Myocyte (in vitro differentiated cells): Measurements from ENCODE around the gene GPC1. TPM values are rescaled to one million over a fixed set of nuclear protein-coding genes. Genes with fewer than 3 reads are reported as not detected.
A peak's percentile ranks its signal among the peaks of the same experiment; 100 is the strongest.

ENCODE experiments used
- DNase-seq: peaks from one replicate; pipeline ENCODE4 v3.0.0-alpha.2; 2012; ENCODE audit warnings: low read depth
- total RNA-seq: library from RNA; depleted of rRNA; stranded (reverse); fragments of >200 nt; gene quantifications from 2 replicates; pipeline ENCODE4 v1.2.3, GENCODE V29; 2014

Gene GPC1
- total RNA-seq, 1 donor from 2014 or later, result 757 TPM

- no peak for DNase-seq
Observed at GRCh38 chr2:240440704-240441320, 5.3 kb downstream of the GPC1 start.

DNA sequence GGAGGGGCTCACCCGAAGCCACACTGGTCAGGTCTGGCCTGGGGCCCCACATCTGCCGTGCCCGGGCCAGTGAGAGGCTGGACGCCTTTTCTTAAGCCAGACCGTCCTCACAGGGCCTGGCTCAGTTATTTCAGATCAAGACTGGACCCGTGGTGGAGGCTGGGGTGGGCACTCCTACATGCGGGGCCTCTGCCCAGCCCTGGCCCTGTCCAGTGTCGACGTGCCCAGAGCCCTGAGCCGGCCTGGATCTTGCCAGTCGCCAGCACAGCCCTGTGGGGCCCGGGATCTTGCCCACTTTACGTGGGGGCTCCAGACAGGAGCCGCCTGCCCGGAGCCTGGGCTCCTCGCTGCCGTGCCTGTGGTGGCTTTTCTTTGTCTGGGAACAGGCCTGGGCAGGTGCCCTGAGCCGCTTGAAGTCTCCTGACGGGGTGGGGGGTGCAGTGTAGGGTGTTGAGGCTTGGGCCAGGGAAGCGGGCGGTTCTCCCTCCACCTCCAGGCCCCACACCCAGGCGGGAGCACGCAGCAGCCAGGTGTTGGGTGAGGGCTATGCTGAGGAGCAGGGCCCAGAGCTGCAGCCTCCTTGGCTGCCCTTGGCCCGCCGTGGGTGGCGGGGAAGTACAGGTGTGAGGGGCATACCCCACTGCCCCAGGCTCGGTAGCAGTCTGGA is 6.0 kb downstream of the GPC1 start:
- DNase-seq, result peak; percentile 49

DNA sequence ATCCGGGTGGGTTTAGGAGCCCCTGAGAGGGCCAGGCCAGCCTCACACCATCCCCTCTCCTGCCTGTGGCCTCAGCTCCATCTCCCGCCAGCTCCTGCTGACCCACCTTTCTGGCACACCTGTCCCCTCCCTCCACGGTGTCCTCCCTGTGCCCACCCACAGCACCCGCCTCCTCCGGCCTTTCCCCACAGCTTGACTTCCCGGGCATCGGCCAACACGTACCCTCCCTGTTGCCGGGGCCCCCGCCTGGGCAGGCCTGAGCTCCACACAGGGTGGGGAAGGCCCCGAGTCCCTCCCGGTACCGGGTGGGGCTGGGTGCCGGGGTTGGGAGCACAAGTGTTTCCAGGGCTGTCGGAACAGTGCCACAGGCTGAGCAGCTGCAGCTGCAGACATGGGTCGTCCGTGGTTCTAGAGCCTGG is 6.5 kb downstream of the GPC1 start:
- peak; percentile 79 for DNase-seq

DNA sequence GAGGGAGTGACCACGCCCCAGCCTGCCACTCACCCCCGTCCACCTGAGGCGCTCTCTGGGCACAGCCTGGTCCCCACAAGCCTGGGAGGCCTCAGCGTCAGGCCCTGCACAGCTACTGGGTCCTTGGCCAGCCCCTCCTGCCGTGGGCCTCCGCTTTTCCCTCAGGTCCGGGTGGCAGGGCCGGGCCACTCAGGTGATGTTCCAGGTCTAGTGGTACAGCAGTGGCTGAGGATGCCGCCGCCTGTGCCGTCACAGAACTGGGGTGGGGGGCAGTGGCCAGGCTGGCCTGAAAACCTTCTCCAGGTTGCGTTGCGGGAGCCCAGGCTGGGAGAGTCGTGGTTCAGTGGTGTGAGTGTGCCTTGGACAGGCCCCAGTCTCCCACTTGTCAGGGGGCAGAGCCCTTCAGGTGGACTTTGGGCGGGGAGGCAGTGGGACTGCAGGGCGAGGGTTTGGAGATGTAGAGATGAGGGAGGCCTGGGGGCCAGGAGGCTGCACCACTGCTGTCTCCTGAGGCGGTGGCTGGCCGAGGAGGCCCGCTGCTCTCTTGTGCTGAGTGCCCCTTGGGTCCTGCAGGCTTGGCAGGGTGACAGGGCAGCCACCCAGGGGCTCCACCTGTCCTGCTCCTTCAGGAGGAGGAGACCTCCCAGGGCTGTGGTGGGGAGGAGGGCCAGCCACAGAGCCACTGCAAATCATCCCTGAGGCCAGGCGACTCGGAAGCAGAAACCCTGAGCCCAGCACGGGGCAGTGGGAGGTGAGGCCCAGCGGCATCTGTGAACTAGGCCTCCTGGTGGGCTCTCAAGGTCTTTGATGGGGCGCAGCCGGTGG is 7.6 kb downstream of the GPC1 start:
- DNase-seq, result peak; percentile 66

DNA sequence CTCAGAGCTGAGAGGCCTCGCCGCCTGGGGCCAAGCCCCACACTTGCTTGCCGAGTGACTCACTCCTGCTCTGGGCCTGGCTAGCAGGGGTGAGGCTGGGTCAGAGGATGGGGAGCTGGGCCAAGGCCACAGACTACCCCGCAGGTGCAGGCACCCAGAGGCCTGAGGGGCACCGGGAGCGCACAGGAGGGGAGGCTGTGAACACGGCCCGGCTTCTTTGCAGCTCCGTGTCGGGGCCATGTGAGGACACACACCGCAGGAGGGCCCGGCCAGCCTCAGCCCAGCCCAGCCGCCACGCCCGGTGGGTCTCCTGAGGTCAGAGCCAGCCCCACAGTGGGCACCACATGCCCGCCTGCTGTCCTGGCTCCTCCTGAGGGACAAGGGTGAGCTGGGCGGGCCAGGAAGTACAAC is 8.4 kb downstream of the GPC1 start:
- DNase-seq, result peak; percentile 69

- DNase-seq, result no peak
Observed at GRCh38 chr2:240444464-240444863, 9.0 kb downstream of the GPC1 start.

DNA sequence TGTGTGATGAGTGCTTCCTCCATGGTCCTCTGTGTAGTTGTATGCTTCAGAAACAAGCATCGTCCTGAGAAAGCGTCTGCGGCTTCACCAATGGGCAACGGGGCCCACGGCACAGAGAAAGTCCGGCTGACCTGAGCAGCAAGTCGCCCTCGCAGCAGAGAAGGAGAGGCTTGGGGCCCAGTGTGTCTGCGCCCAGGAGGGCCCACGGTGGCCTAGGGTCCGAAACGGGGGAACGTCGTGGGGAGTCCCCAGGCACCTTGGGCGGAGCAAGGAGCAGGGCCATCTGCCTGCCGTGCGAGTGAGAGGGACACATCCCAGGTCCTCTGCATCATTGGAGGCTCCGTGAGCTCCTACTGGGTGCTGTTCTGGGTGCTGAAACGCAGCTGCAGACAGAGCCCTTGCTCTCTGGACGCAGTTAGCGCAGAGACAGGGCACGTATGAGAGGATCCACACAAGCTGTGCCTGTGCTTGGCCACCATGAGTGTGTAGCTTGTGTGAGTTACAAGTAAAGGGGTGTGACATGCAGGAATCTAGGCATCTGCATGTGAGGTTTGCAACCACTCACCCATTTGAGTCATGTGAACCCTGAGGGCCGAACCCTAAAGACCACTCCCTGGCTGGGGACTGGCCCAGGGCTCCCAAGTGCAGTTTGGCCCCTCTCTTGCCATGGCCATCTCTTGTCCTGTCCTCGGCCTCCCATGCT is 10.6 kb downstream of the GPC1 start:
- DNase-seq, result no peak

DNA sequence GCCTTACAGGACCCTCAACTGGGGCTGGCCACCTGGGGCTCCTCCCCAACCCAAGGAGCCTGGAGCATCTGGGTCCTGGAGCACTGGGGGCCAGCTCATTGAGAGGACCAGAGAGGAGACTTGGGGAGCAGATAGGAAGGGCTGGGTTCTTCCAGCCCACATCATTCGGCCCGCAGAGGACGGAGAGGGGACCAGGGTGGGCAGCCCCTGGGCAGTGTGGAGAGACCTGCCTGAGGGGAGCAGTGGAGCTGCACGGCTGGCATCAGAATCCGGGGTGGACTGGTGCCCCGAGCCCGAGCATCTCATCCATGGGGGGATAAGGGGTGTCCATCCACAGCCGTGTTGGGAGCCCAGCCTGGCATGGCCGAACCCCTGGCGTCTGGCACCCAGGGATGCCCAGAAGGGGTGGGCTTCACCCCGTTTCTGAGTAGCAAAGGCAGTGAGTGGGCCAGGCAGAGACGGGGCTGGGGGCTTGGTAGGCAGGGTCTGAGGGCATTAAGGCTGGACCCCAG is 11.3 kb downstream of the GPC1 start:
- no peak for DNase-seq

GRCh38 chr2:240447331-240447730 is 11.9 kb downstream of the GPC1 start:
- DNase-seq, result no peak

- DNase-seq, result no peak
Observed at GRCh38 chr2:240447934-240448333, 12.5 kb downstream of the GPC1 start.

DNA sequence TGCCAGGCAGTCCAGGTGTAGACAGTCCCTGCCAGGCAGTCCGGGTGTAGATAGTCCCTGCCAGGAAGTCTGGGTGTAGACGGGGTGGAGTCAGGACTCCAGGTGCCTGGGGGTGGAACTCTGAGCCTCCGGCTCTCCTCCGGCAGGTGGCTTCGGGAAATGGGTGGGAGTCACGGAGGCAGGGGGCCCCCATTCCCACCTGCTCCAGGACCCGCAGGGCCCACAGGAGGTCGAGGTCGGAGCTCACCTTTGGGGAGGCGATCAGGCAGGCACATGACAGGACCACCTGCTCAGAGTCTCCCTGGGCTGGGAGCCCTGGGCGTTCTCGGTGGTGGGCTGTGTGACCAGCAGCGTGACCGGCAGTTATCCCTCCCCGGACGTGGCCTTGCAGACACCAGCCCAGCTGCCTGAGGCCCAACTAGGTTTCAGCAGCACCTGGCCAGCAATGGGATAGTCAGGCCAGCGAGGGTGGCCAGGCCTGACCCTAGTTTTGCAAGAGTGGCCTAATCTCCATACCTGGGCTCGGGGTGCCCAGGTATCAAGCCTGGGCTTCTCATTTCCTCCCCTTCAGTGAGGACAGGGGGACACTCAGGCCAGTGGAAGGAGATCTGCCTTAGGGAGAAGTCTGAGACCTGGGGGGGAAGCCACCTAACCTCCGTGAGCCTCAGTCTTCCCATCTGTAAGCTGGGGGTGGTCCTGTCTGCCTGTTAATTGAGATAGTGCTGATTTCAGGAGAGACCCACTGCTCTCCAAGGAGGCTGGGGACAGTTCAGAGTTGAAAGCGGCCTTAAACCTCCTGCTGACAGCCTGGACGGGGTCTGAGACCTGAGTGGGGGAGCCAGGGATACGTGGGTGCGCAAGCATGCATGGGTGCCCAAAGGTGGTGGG is 13.2 kb downstream of the GPC1 start:
- no peak for DNase-seq

GRCh38 chr2:240449764-240450531 is 14.5 kb downstream of the GPC1 start:
- DNase-seq, result no peak

DNA sequence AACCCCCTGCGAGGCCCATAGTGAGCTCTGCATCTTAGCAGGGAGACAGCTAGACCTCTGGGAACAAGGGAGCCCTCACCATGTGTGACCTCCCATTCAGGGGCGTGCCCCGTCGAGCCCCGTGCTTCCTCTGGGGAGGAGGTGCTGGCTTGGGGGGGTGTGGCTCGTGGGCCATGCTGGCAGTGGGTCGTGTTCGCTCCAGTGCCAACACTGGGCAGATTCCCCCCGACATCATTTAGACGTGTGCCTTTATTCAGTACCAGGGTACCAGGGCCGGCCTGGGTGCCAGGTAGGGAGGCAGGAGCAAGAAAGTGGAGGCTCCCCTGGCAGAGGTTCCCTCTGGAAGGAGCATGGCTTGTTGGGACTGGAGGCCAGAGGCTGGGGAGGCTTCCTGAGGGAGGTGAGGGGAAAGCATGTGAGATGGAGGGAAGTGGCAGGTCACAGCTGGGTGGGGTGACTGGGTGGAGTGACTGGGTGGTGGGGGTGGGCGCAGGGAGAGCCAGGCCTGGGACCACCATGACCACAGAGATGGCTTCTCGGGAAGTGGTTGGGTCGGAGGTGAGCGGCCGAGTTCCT is 15.2 kb downstream of the GPC1 start:
- DNase-seq, result no peak

DNA sequence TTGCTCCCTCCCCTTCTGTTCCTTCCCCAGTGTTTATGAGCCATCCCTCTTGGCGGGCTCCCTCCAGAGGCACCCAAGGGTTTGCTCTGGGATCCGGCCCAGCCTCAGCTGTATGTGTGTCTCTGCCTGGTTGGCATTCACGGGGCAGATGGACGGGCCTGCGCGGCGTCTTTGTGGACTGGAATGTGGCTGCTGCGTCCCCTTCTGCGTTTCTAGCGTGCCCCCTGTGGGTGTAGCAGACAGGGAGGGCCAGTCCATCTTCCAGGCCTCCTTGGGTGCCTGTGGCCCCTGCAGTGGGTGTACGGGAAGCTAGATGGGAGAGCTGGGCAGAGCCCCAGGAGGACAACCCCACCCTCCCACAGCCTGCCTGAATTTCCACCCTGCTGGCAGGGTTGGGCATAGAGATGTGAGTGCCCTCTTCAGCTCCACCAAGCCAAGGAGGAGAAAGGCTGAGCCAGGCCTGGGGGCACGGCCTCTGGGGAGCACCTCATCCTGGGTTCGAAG is 15.7 kb downstream of the GPC1 start:
- no peak for DNase-seq

DNA sequence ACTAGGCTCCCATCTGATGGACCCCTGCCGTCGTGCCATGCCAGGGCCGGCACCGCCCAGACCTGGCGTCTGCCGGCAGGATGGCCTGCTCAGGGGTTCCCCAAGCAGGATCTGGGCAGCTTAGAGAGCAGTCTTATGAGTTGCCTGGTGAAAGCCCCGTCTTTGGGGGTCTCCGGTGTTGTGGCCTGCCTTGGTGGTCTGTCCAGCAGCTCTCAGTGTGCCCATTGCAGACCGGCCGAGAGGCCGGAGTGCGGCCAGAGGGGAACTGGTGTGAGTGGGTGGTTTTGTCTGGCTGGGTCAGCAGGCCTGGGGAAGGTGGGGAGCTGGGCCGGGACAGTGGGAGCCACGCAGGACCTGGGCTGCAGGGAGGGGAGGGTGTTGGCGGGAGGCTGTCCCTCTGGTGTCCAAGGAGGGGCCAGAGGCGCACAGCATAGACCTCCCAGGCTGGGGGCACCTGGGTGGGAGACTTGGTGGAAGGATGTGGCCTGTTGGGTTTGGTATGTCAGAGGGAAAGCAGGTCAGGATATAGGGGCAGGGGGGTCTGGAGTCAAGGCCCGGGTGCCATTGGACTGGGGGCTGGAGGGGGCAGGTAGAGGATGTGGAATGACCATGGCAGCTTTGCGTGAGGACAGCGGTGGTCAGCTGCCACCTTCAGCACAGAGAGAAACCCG is 16.5 kb downstream of the GPC1 start:
- DNase-seq, result no peak

DNA sequence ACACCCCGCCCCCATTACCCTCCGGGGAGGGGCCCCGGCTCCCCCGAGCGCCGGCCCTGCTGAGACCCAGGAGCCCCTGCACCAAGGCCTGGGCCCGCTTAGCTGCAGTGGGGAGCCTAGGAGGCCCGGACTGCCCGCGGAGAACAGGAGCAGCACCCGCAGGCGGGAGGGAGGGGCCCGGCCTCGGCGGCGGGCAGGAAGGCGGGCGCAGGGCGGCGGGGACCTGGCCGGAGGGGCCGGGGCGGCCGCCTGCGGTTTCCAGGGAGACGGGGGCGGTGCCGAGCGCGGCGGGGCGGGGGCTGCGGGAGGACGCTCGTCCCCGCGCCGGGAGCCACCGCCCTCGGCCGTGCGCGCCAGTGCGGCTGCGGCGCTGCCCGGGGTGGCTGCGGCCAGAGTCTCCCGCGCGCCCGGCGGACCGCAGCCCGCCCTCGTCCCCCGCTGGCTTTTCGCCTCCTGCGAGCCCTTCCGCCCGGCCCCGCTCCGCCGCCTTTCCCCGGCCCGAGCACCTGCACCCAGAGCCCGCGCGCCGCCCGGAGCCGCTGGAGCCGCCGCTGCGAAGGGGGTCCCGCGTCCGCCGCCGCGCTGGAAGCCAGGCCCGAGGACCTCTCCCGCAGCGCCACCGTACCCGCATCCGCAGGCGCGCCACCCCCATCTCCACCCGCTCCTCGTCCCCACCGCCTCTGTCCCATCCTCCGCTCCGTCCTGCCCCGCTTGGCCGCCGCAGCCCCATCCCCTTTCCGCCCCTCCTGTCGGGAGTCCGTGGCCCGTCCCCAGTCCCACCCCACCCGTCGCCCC is 17.2 kb downstream of the GPC1 start:
- DNase-seq, result peak; percentile 63

GRCh38 chr2:240453461-240454105 is 18.1 kb downstream of the GPC1 start:
- DNase-seq, result no peak
